Measurements from ENCODE around the gene SLC5A2.

SLC5A2 gene

GRCh38 chr16:31504159-31504558 lies 21.2 kb downstream of the SLC5A2 start:
- no peak for DNase-seq (ENCODE audit: low read depth)
- H3K4me3 ChIP-seq (ENCODE audit: low read depth, low read length): no peak overlapping the region
- no peak for TF ChIP-seq CTCF (conservative IDR thresholded peaks at IDR 0.05; ENCODE audit: low read depth, low read length)

GRCh38 chr16:31505483-31505882 lies 22.6 kb downstream of the SLC5A2 start:
- DNase-seq (ENCODE audit: low read depth): no peak
- no peak overlapping the region for H3K4me3 ChIP-seq (ENCODE audit: low read depth, low read length)
- TF ChIP-seq CTCF (conservative IDR thresholded peaks at IDR 0.05; ENCODE audit: low read depth, low read length): no peak

GRCh38 chr16:31507617-31507928 lies 24.6 kb downstream of the SLC5A2 start:
- H3K4me3 ChIP-seq (ENCODE audit: low read depth, low read length): peak overlapping the region; percentile 97
- no peak for TF ChIP-seq CTCF (conservative IDR thresholded peaks at IDR 0.05; ENCODE audit: low read depth, low read length)
- DNase-seq (ENCODE audit: low read depth): no peak

- TF ChIP-seq CTCF (conservative IDR thresholded peaks at IDR 0.05; ENCODE audit: low read depth, low read length): peak; percentile 0
- H3K4me3 ChIP-seq (ENCODE audit: low read depth, low read length): peak within 1 kb of the TSS; percentile 97
- DNase-seq (ENCODE audit: low read depth): peak; percentile 93
These were observed 25.2 kb downstream of the SLC5A2 start, which contains the start of gene RUSF1 for GRCh38 chr16:31507929-31508705. TSS of gene RUSF1 (minus strand) at chr16:31508391. CDS start at chr16:31508373, 18 bp downstream.

- no peak for TF ChIP-seq CTCF (conservative IDR thresholded peaks at IDR 0.05; ENCODE audit: low read depth, low read length)
- H3K4me3 ChIP-seq (ENCODE audit: low read depth, low read length): peak overlapping the region; percentile 97
These were observed 25.8 kb downstream of the SLC5A2 start for GRCh38 chr16:31508706-31509195.

GRCh38 chr16:31513126-31513525 lies 30.2 kb downstream of the SLC5A2 start:
- peak; percentile 55 for DNase-seq (ENCODE audit: low read depth)
- no peak overlapping the region for H3K4me3 ChIP-seq (ENCODE audit: low read depth, low read length)

More at GRCh38 chr16:31508706-31509195, 25.8 kb downstream of the SLC5A2 start:
- DNase-seq (ENCODE audit: low read depth): peak; percentile 51

More at GRCh38 chr16:31513126-31513525, 30.2 kb downstream of the SLC5A2 start:
- no peak for TF ChIP-seq CTCF (conservative IDR thresholded peaks at IDR 0.05; ENCODE audit: low read depth, low read length)

Measured in choroid plexus epithelial cell (primary cell).